Neural progenitor cell (in vitro differentiated cells): ENCODE measurements around the gene ARHGAP24.

ENCODE experiments used
- CTCF ChIP-seq: fragments of 200-600 bp; sonication (generic); IDR thresholded peaks from 2 replicates; pipeline ENCODE4 v1.5.1; 2017; ENCODE audit warnings: antibody characterized with exemption, mild to moderate bottlenecking
- EZH2 ChIP-seq: fragments of 200-600 bp; sonication (generic); IDR thresholded peaks from 2 replicates; pipeline ENCODE4 v1.6.1; 2017; ENCODE audit warnings: antibody characterized with exemption, mild to moderate bottlenecking, moderate library complexity

- TF ChIP-seq CTCF (peak; percentile 41), EZH2 (no peak)
These were observed 233.5 kb downstream of the ARHGAP24 start for GRCh38 chr4:85708468-85708867.
